Cardiac muscle cell (in vitro differentiated cells and primary cell): Measurements from ENCODE around the gene CKB. TPM values are rescaled to one million over a fixed set of nuclear protein-coding genes. Genes with fewer than 3 reads are reported as not detected.

Experiments used
- DNase-seq, 2 donors: peaks; one replicate each; pipeline versions ENCODE4 v3.0.0 to v3.0.0-alpha.2; 2010 to 2017; ENCODE audit warnings: low read depth in 1 of 2, low spot score in 1 of 2
- H3K27ac ChIP-seq: fragments of 200-600 bp; sonication (generic); 2 replicates; pipeline ENCODE4 v1.5.1; 2016
- H3K27me3 ChIP-seq: fragments of 200-600 bp; sonication (generic); 2 replicates; pipeline ENCODE4 v1.6.0; 2016; ENCODE audit warnings: control low read depth
- H3K36me3 ChIP-seq: fragments of 200-600 bp; sonication (generic); 2 replicates; pipeline ENCODE4 v1.5.1; 2016; ENCODE audit warnings: control low read depth
- H3K4me1 ChIP-seq: fragments of 200-600 bp; sonication (generic); 2 replicates; pipeline ENCODE4 v1.8.1; 2017; ENCODE audit warnings: low read depth, mild to moderate bottlenecking, mixed run types
- H3K4me3 ChIP-seq: fragments of 200-600 bp; sonication (generic); 2 replicates; pipeline ENCODE4 v1.5.1; 2016; ENCODE audit warnings: mild to moderate bottlenecking
- H3K9me3 ChIP-seq: fragments of 200-600 bp; sonication (generic); 2 replicates; pipeline ENCODE4 v1.5.1; 2017; ENCODE audit warnings: low read depth, mild to moderate bottlenecking, control low read depth
- polyA plus RNA-seq: library from polyadenylated mRNA; unstranded; fragments of >200 nt; fragmentation: Nextera tagmentation; extraction: Ambion mirVana; gene quantifications from 2 replicates; pipeline ENCODE4 v1.2.1, GENCODE V29; 2016
- total RNA-seq: library from RNA; depleted of rRNA; stranded (reverse); fragments of >200 nt; gene quantifications from 2 replicates; pipeline ENCODE4 v1.2.3, GENCODE V29; 2016
- TF ChIP-seq, protein P1 (sequence below): IDR thresholded peaks from 2 replicates; pipeline ENCODE4 v1.5.1; 2012; ENCODE audit warnings: low read depth, mild to moderate bottlenecking, low read length

The CKB gene
- total RNA-seq (169 and 324 TPM in 2 replicates), polyA plus RNA-seq (177 and 327 TPM in 2 replicates)

DNA sequence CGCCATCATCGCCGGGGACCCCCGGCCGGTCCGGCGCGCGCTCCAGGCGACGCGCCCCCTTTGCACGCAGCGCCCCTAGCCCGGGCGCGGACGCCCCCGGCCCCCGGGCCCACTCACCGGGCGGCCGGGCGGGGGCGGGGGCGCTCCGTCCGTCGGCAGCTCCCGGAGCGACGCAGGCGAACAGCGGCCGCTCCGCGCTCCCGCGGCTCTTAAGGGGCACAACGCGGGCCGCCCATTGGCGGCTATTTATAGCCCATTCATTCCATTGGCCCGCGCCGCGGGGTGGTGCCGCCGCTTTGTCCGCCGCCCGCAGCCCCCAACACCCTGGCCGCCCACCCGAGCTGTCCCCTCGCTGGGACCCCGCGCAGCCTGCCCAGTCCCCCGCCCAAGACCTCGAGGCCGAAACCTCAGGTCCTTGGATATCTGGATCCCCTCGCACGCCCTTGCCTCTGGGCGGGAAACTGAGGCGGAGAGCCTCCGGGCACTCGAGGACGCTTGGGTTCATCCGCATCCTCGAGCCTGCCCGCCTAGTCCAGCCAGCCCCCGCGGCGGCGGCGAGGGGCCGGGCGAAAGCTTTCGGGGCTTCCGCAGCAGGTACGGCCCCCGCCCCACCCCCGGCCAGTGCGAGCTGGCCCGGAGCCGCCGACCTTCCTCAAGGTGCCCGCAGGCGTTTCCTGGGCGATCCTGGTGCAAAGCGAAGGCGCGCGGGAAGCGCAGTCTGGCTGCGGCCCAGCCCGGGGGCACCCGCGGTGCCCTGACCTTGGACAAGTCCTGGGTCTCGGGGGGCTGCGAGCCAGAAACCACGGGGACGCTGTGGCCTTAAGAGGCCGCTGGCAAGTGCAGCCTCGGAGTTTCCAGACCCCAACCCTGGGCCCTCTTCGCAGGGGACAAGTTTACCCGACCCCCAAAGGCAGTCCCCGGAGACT is at the start of gene CKB:
Gene CKB, minus strand, starts transcription at position 182 of the 926 bp plus-strand sequence. CDS start 337 bp downstream, outside the sequence.
- Histone ChIP-seq H3K9me3 (no peaks in the 10 kb centered on the region), H3K36me3 (no peaks in the 10 kb centered on the region), H3K4me3 (peak within 1 kb of the TSS; percentile 55), H3K4me1 (peaks cover 10% of the 10 kb centered on the region), H3K27ac (no peak within 1 kb of the TSS), H3K27me3 (peaks cover 17% of the 10 kb centered on the region)
- TF ChIP-seq, protein P1, sequence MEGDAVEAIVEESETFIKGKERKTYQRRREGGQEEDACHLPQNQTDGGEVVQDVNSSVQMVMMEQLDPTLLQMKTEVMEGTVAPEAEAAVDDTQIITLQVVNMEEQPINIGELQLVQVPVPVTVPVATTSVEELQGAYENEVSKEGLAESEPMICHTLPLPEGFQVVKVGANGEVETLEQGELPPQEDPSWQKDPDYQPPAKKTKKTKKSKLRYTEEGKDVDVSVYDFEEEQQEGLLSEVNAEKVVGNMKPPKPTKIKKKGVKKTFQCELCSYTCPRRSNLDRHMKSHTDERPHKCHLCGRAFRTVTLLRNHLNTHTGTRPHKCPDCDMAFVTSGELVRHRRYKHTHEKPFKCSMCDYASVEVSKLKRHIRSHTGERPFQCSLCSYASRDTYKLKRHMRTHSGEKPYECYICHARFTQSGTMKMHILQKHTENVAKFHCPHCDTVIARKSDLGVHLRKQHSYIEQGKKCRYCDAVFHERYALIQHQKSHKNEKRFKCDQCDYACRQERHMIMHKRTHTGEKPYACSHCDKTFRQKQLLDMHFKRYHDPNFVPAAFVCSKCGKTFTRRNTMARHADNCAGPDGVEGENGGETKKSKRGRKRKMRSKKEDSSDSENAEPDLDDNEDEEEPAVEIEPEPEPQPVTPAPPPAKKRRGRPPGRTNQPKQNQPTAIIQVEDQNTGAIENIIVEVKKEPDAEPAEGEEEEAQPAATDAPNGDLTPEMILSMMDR = no peak
- DNase-seq = peak; percentile 54 to 88

DNA sequence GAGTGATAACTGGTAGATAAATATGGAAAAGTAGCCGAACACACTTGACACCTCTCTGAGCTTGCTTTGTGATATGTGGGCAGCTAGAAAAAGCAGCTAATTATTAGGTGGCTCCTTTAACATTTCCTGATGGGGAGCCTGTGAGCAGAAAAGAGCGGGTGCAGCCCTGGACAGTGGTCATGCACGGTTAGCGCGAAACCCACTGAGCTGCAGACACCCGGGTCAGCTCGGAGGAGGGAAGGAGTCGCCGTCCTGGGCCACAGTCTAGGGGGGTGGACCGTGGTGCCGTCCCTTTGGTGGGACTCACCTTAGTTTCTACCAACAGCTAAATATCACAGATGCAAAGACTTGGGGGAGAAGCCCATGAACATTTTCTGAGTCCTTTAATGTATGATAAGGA is 46.8 kb upstream of the CKB start:
- peaks cover 2% of the 10 kb centered on the region for H3K36me3 ChIP-seq
- H3K9me3 ChIP-seq = no peaks in the 10 kb centered on the region
- TF ChIP-seq, protein P1 = no peak
- H3K27ac ChIP-seq = no peak overlapping the region
- H3K4me1 ChIP-seq = no peaks in the 10 kb centered on the region
- H3K4me3 ChIP-seq = no peak overlapping the region
- H3K27me3 ChIP-seq = no peaks in the 10 kb centered on the region
- DNase-seq = no peak

DNA sequence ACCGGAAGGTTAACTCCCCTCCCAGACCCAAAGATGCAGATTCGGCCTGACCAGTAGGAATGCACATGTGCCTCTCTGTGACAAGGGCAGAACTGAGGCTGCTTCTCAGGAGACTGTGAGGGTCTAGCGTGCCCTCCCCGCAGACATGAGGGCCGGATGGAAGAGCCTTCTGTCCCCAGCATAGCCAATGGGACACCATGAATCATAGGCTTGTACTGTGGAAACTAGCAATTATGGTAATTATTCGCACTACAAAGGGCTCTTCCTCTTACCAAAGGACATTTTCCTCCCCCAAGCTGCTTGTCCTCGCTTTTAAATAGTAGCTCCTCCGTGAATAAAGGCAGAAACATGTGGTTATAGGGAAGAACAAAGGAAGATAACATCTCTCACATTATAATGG is 46.3 kb upstream of the CKB start:
- Histone ChIP-seq H3K4me3 (no peak overlapping the region), H3K27ac (no peak overlapping the region), H3K9me3 (no peaks in the 10 kb centered on the region), H3K36me3 (peaks cover 2% of the 10 kb centered on the region), H3K4me1 (peaks cover 3% of the 10 kb centered on the region), H3K27me3 (no peaks in the 10 kb centered on the region)
- DNase-seq = no peak
- TF ChIP-seq, protein P1 = no peak

DNA sequence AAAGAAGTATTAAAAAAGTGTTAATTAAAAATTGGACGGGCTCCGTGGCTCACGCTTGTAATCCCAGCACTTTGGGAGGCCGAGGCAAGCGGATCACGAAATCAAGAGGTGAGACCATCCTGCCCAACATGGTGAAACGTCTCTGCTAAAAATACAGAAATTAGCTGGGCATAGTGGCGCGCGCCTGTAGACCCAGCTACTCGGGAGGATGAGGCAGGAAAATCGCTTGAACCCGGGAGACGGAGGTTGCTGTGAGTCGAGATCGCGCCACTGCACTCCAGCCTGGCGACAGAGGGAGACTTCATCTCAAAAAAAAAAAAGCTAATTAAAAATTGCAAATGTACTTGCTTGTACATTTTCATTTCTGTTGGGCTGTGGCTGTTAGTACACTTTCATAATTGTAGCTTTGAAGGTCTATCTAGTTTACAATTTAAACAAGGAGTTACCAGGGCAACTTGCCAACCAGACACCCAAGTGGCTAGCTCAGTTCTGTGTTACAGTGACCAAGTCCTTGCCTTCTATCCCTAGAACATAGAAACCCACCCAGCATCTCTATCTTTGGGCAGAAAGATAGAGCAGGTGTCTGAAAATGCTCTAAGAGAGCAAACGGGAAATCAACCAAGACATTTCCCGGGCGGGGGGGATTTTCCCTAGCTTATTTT is 41.3 kb upstream of the CKB start:
- Histone ChIP-seq H3K27ac (no peak overlapping the region), H3K4me3 (peak overlapping the region; percentile 81), H3K36me3 (peaks cover 16% of the 10 kb centered on the region), H3K9me3 (no peaks in the 10 kb centered on the region), H3K27me3 (no peaks in the 10 kb centered on the region), H3K4me1 (peaks cover 16% of the 10 kb centered on the region)
- DNase-seq = no peak
- TF ChIP-seq, protein P1 = no peak

DNA sequence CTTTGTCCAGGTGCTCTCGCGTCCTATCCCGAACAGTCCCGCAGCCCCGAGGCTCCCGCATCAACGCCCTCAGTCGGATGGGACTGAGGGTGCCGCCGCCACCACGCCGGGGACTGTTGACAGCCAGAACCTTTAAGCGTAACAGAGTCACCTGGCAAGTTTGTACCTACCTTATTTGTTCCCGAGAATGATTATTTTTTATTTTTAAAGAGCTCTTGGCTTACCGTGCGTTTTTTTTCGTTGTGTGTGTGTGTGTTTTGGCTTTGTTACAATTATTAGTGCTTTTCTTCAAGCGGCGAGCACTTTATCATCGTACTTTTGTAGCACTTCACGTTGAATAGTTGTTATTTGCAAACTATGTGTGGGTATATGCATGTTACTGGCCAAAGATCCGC is 40.6 kb upstream of the CKB start:
- Histone ChIP-seq H3K9me3 (no peaks in the 10 kb centered on the region), H3K4me1 (peaks cover 16% of the 10 kb centered on the region), H3K27ac (peak overlapping the region; percentile 99), H3K36me3 (peaks cover 21% of the 10 kb centered on the region), H3K4me3 (peak overlapping the region; percentile 81), H3K27me3 (no peaks in the 10 kb centered on the region)
- TF ChIP-seq, protein P1 = no peak
- no peak for DNase-seq
